ENCODE measurements around the gene LRRC61.
A peak's percentile ranks its signal among the peaks of the same experiment; 100 is the strongest.

LRRC61 gene

GRCh38 chr7:150332852-150333635, 9.9 kb downstream of the LRRC61 start:
- DNase-seq (ENCODE audit: low read depth): no peak

GRCh38 chr7:150333659-150334058, 10.5 kb downstream of the LRRC61 start:
- no peak for DNase-seq (ENCODE audit: low read depth)

GRCh38 chr7:150334108-150334507, 11.0 kb downstream of the LRRC61 start:
- no peak for DNase-seq (ENCODE audit: low read depth)

GRCh38 chr7:150335108-150335773, 12.1 kb downstream of the LRRC61 start:
- DNase-seq (ENCODE audit: low read depth): peak; percentile 79

- DNase-seq (ENCODE audit: low read depth): no peak
These were observed 12.6 kb downstream of the LRRC61 start for GRCh38 chr7:150335774-150336112.

- no peak for DNase-seq (ENCODE audit: low read depth)
These were observed 13.6 kb downstream of the LRRC61 start for GRCh38 chr7:150336746-150337145.

- DNase-seq (ENCODE audit: low read depth): no peak
These were observed 14.0 kb downstream of the LRRC61 start for GRCh38 chr7:150337179-150337578.

- DNase-seq (ENCODE audit: low read depth): no peak
These were observed 14.5 kb downstream of the LRRC61 start for GRCh38 chr7:150337659-150338081.

GRCh38 chr7:150338166-150338829, 15.1 kb downstream of the LRRC61 start:
- DNase-seq (ENCODE audit: low read depth): no peak

GRCh38 chr7:150339409-150339809, 16.3 kb downstream of the LRRC61 start:
- no peak for DNase-seq (ENCODE audit: low read depth)

- DNase-seq (ENCODE audit: low read depth): peak; percentile 12
These were observed 17.0 kb downstream of the LRRC61 start for GRCh38 chr7:150340024-150340749.

GRCh38 chr7:150340875-150341262, 17.7 kb downstream of the LRRC61 start:
- no peak for DNase-seq (ENCODE audit: low read depth)

- no peak for DNase-seq (ENCODE audit: low read depth)
These were observed 18.3 kb downstream of the LRRC61 start, which contains the start of gene RARRES2 for GRCh38 chr7:150341263-150342120. Gene RARRES2, minus strand, starts transcription at chr7:150341629. Its CDS starts 1,020 bp downstream, at chr7:150340609.

- no peak for DNase-seq (ENCODE audit: low read depth)
These were observed 18.9 kb downstream of the LRRC61 start for GRCh38 chr7:150342121-150342408.

GRCh38 chr7:150343225-150343624, 20.1 kb downstream of the LRRC61 start:
- no peak for DNase-seq (ENCODE audit: low read depth)

GRCh38 chr7:150344299-150344698, 21.1 kb downstream of the LRRC61 start:
- DNase-seq (ENCODE audit: low read depth): no peak

GRCh38 chr7:150345012-150345411, 21.9 kb downstream of the LRRC61 start:
- DNase-seq (ENCODE audit: low read depth): no peak

- no peak for DNase-seq (ENCODE audit: low read depth)
These were observed 23.8 kb downstream of the LRRC61 start for GRCh38 chr7:150346922-150347321.

- DNase-seq (ENCODE audit: low read depth): peak; percentile 49
These were observed 28.5 kb downstream of the LRRC61 start for GRCh38 chr7:150351587-150352194.

GRCh38 chr7:150355666-150356059, 32.5 kb downstream of the LRRC61 start:
- DNase-seq (ENCODE audit: low read depth): no peak

- no peak for DNase-seq (ENCODE audit: low read depth)
These were observed 33.2 kb downstream of the LRRC61 start for GRCh38 chr7:150356265-150356897.

All from fibroblast of gingiva (primary cell).